Lower leg skin (tissue), 4 donors: Measurements from ENCODE around the gene GMPPB. TPM values are rescaled to one million over a fixed set of nuclear protein-coding genes. Genes with fewer than 3 reads are reported as not detected.

ENCODE experiments used
- DNase-seq, 2 donors: peaks; one replicate each; pipeline ENCODE4 v3.0.0-alpha.2; 2019; ENCODE audit warnings: low spot score in 2 of 2
- H3K4me3 ChIP-seq: fragments of 200-600 bp; sonication (generic); 2 replicates; pipeline ENCODE4 v1.5.1; 2017; ENCODE audit warnings: mild to moderate bottlenecking, low read depth; ENCODE audit not compliant: poor library complexity, severe bottlenecking
- CTCF ChIP-seq, 3 donors: fragments of 450-650 bp; IDR thresholded peaks; one replicate each; pipeline ENCODE4 v1.5.1; 2016; ENCODE audit warnings: antibody characterized with exemption in 3 of 3, mild to moderate bottlenecking in 3 of 3, moderate library complexity in 2 of 3
- POLR2A ChIP-seq, 2 donors: fragments of 450-650 bp; IDR thresholded peaks; one replicate each; pipeline ENCODE4 v1.6.1; 2016 to 2017; ENCODE audit warnings: antibody characterized with exemption in 2 of 2, mild to moderate bottlenecking in 1 of 2, moderate library complexity in 1 of 2
- WGBS, 2 donors: methylation state at CpG; one replicate each; pipeline ENCODE4 v1.1.5; 2018; 5-methylcytosine and 5-hydroxymethylcytosine counted together
- intact Hi-C: fragments of 100-400 bp; cut with DNase I; formaldehyde crosslinking; loops from one replicate; pipeline ENCODE4 v1.15.0; 2023; ENCODE audit warnings: low total_unique reads
- total RNA-seq, 4 donors: library from RNA; depleted of rRNA; stranded (reverse); fragments of >200 nt; gene quantifications; one replicate each; pipeline ENCODE4 v1.1.0, GENCODE V29; 2016

Gene GMPPB
- total RNA-seq, 4 donors from 2014 or later, result 10.1 to 27.6 (median 18.2) TPM

- TF ChIP-seq CTCF (IDR thresholded peaks at IDR 0.05) (no peak), POLR2A (IDR thresholded peaks at IDR 0.05) (no peak)
- DNase-seq, result peak in 1 of 2 donors; percentile 76
- H3K4me3 ChIP-seq, result no peak overlapping the region
- 89 to 94% methylated on average over 15 of the region's 15 CpGs for WGBS, 2 donors
- intact Hi-C loops, result loop anchor here (10.0 kb wide), 1 partner anchor 57 kb away; the partner anchor contains the start of gene IP6K1
These were observed 4.2 kb upstream of the GMPPB start for GRCh38 chr3:49727924-49728361.

GRCh38 chr3:49727154-49727923, 3.6 kb upstream of the GMPPB start:
- DNase-seq, result peak in 1 of 2 donors; percentile 84
- 83 to 94% methylated on average over 14 to 19 of the region's 19 CpGs for WGBS, 2 donors
- TF ChIP-seq CTCF (IDR thresholded peaks at IDR 0.05) (no peak), POLR2A (IDR thresholded peaks at IDR 0.05) (no peak)
- intact Hi-C loops, result loop anchor here (10.0 kb wide), 1 partner anchor 57 kb away; the partner anchor contains the start of gene IP6K1
- H3K4me3 ChIP-seq, result no peak overlapping the region

GRCh38 chr3:49725906-49726681, 2.3 kb upstream of the GMPPB start:
- DNase-seq, result peak in 1 of 2 donors; percentile 84
- no peak overlapping the region for H3K4me3 ChIP-seq
- WGBS, 2 donors, result 77 to 79% methylated on average over 11 of the region's 11 CpGs
- TF ChIP-seq CTCF (IDR thresholded peaks at IDR 0.05), result no peak
- no peak for TF ChIP-seq POLR2A (IDR thresholded peaks at IDR 0.05)
- intact Hi-C loops, result loop anchor here (10.0 kb wide), 1 partner anchor 59 kb away; the partner anchor contains the start of gene IP6K1

GRCh38 chr3:49724586-49724985, 835 bp upstream of the GMPPB start:
- intact Hi-C loops, result loop anchor here (10.0 kb wide), 1 partner anchor 60 kb away; the partner anchor contains the start of gene IP6K1
- WGBS, 2 donors, result 13 to 21% methylated on average over 6 of the region's 6 CpGs
- peak in 1 of 2 donors; percentile 86 for DNase-seq
- TF ChIP-seq POLR2A (IDR thresholded peaks at IDR 0.05) (no peak), CTCF (IDR thresholded peaks at IDR 0.05) (no peak)
- H3K4me3 ChIP-seq, result no peak overlapping the region

GRCh38 chr3:49723296-49723627, 489 bp downstream of the GMPPB start:
- H3K4me3 ChIP-seq, result peak overlapping the region; percentile 96
- peak in 1 of 2 donors; percentile 93 for DNase-seq
- 0 to 2% methylated on average over 7 to 10 of the region's 20 CpGs for WGBS, 2 donors
- TF ChIP-seq POLR2A (IDR thresholded peaks at IDR 0.05) (no peak), CTCF (IDR thresholded peaks at IDR 0.05) (no peak)
- intact Hi-C loops, result loop anchor here (10.0 kb wide), 1 partner anchor 62 kb away; the partner anchor contains the start of gene IP6K1
